HEK293 (cell line): Measurements from ENCODE around the gene CAPZA3.

Experiments used
- CTCF ChIA-PET: fragments of 350-600 bp; formaldehyde crosslinking; extraction: SDS; loops from one replicate; lab custom pipeline; 2021; ENCODE audit warnings: antibody characterized with exemption; lab: Yijun Ruan, JAX
- POLR2A ChIA-PET: fragments of 300-600 bp; formaldehyde crosslinking; extraction: SDS; loops from one replicate; lab custom pipeline; 2020; ENCODE audit warnings: antibody characterized with exemption, inconsistent platforms; lab: Yijun Ruan, JAX
- H3K27ac ChIP-seq: fragments of 200-500 bp; sonication (Bioruptor generic); 2 replicates; pipeline ENCODE4 v1.5.1; 2014; ENCODE audit warnings: low read depth, low read length, control low read depth, inconsistent platforms; ENCODE audit errors: extremely low read depth
- H3K36me3 ChIP-seq, 2 experiments: fragments of 200-500 bp in 1 of 2; sonication (Bioruptor generic) in 1 of 2; 1 replicate in 1 of 2; 2 replicates in 1 of 2; pipeline ENCODE4 v1.5.1; 2014 to 2017; ENCODE audit warnings: inconsistent platforms in 2 of 2, low read length in 2 of 2; ENCODE audit not compliant: control insufficient read depth in 2 of 2, insufficient read depth in 1 of 2
- H3K4me1 ChIP-seq: fragments of 200-500 bp; sonication (Bioruptor generic); 2 replicates; pipeline ENCODE4 v1.5.1; 2014; ENCODE audit warnings: mild to moderate bottlenecking, low read length, inconsistent platforms; ENCODE audit not compliant: control insufficient read depth, insufficient read depth
- H3K4me3 ChIP-seq: 2 replicates; pipeline ENCODE4 v1.5.1; 2011; ENCODE audit warnings: low read depth, mild to moderate bottlenecking, control low read depth, low read length, moderate library complexity
- H3K9me3 ChIP-seq: fragments of 200-500 bp; sonication (Bioruptor generic); 2 replicates; pipeline ENCODE4 v1.5.1; 2014; ENCODE audit warnings: low read depth, low read length, inconsistent platforms; ENCODE audit not compliant: control insufficient read depth, insufficient read depth
- AEBP2 ChIP-seq: fragments of 450-650 bp; formaldehyde crosslinking; IDR thresholded peaks from 2 replicates; pipeline ENCODE4 v1.5.1; 2016; ENCODE audit warnings: missing biosample characterization, missing genetic modification characterization, borderline replicate concordance
- ATF2 ChIP-seq: fragments of 450-650 bp; formaldehyde crosslinking; IDR thresholded peaks from 2 replicates; pipeline ENCODE4 v1.5.1; 2016; ENCODE audit warnings: missing biosample characterization, missing genetic modification characterization, low read depth
- CTCF ChIP-seq: fragments of 450-650 bp; formaldehyde crosslinking; IDR thresholded peaks from 2 replicates; pipeline ENCODE4 v1.5.1; 2016; ENCODE audit warnings: missing biosample characterization, missing genetic modification characterization
- REPIN1 ChIP-seq: fragments of 450-650 bp; formaldehyde crosslinking; IDR thresholded peaks from 2 replicates; pipeline ENCODE4 v1.5.1; 2017; ENCODE audit warnings: missing biosample characterization, missing genetic modification characterization, low read depth
- SETDB1 ChIP-seq: IDR thresholded peaks from one replicate; pipeline ENCODE4 v1.6.1; 2017; ENCODE audit warnings: mild to moderate bottlenecking, low read length, moderate library complexity, mixed read lengths; ENCODE audit not compliant: insufficient read length
- WT1 ChIP-seq: fragments of 450-650 bp; formaldehyde crosslinking; IDR thresholded peaks from 2 replicates; pipeline ENCODE4 v1.5.1; 2016; ENCODE audit warnings: missing biosample characterization, missing genetic modification characterization
- YY2 ChIP-seq: fragments of 450-650 bp; formaldehyde crosslinking; IDR thresholded peaks from 2 replicates; pipeline ENCODE4 v1.5.1; 2016; ENCODE audit warnings: missing biosample characterization, missing genetic modification characterization
- ZBTB17 ChIP-seq: fragments of 450-650 bp; formaldehyde crosslinking; IDR thresholded peaks from 2 replicates; pipeline ENCODE4 v1.5.1; 2016; ENCODE audit warnings: missing biosample characterization, missing genetic modification characterization
- ZBTB49 ChIP-seq: fragments of 450-650 bp; formaldehyde crosslinking; IDR thresholded peaks from 2 replicates; pipeline ENCODE4 v1.5.1; 2016; ENCODE audit warnings: missing biosample characterization, missing genetic modification characterization, low read depth
- ZBTB8A ChIP-seq: fragments of 450-650 bp; formaldehyde crosslinking; IDR thresholded peaks from 2 replicates; pipeline ENCODE4 v1.5.1; 2016; ENCODE audit warnings: missing biosample characterization, missing genetic modification characterization
- ZNF114 ChIP-seq: fragments of 450-650 bp; formaldehyde crosslinking; IDR thresholded peaks from 2 replicates; pipeline ENCODE4 v1.5.0; 2017; ENCODE audit warnings: missing biosample characterization, missing genetic modification characterization
- ZNF16 ChIP-seq: fragments of 450-650 bp; formaldehyde crosslinking; IDR thresholded peaks from 2 replicates; pipeline ENCODE4 v1.5.1; 2016; ENCODE audit warnings: low read depth, missing biosample characterization, missing genetic modification characterization
- ZNF184 ChIP-seq: fragments of 450-650 bp; IDR thresholded peaks from 2 replicates; pipeline ENCODE4 v1.5.1; 2018; ENCODE audit warnings: missing biosample characterization, mild to moderate bottlenecking, missing genetic modification characterization
- ZNF202 ChIP-seq: fragments of 450-650 bp; formaldehyde crosslinking; IDR thresholded peaks from 2 replicates; pipeline ENCODE4 v1.5.1; 2016; ENCODE audit warnings: missing biosample characterization, missing genetic modification characterization, borderline replicate concordance
- ZNF223 ChIP-seq: fragments of 450-650 bp; formaldehyde crosslinking; IDR thresholded peaks from 2 replicates; pipeline ENCODE4 v1.5.1; 2016; ENCODE audit warnings: missing biosample characterization, missing genetic modification characterization
- ZNF302 ChIP-seq: fragments of 450-650 bp; formaldehyde crosslinking; IDR thresholded peaks from 2 replicates; pipeline ENCODE4 v1.5.1; 2016; ENCODE audit warnings: missing biosample characterization, missing genetic modification characterization, low read depth
- ZNF341 ChIP-seq: fragments of 450-650 bp; formaldehyde crosslinking; IDR thresholded peaks from 2 replicates; pipeline ENCODE4; 2016; ENCODE audit warnings: low read depth, missing biosample characterization, missing genetic modification characterization
- ZNF501 ChIP-seq: fragments of 450-650 bp; formaldehyde crosslinking; IDR thresholded peaks from 2 replicates; pipeline ENCODE4 v1.5.1; 2016; ENCODE audit warnings: missing biosample characterization, missing genetic modification characterization
- ZNF521 ChIP-seq: fragments of 450-650 bp; formaldehyde crosslinking; IDR thresholded peaks from 2 replicates; pipeline ENCODE4 v1.5.1; 2017; ENCODE audit warnings: missing biosample characterization, mild to moderate bottlenecking, missing genetic modification characterization
- ZNF624 ChIP-seq: fragments of 450-650 bp; formaldehyde crosslinking; IDR thresholded peaks from 2 replicates; pipeline ENCODE4 v1.5.1; 2017; ENCODE audit warnings: missing biosample characterization, missing genetic modification characterization
- ZNF660 ChIP-seq: fragments of 450-650 bp; IDR thresholded peaks from 2 replicates; pipeline ENCODE4 v1.5.1; 2018; ENCODE audit warnings: missing biosample characterization, mild to moderate bottlenecking, missing genetic modification characterization
- ZNF707 ChIP-seq: fragments of 450-650 bp; formaldehyde crosslinking; IDR thresholded peaks from 2 replicates; pipeline ENCODE4 v1.5.1; 2016; ENCODE audit warnings: missing biosample characterization, missing genetic modification characterization
- ZNF768 ChIP-seq: fragments of 450-650 bp; formaldehyde crosslinking; IDR thresholded peaks from 2 replicates; pipeline ENCODE4 v1.5.1; 2018; ENCODE audit warnings: missing biosample characterization, mild to moderate bottlenecking, missing genetic modification characterization
- ZNF792 ChIP-seq: fragments of 450-650 bp; formaldehyde crosslinking; IDR thresholded peaks from 2 replicates; pipeline ENCODE4 v1.5.1; 2016; ENCODE audit warnings: missing biosample characterization, missing genetic modification characterization

CAPZA3 gene

GRCh38 chr12:18703911-18704310, 34.0 kb upstream of the CAPZA3 start:
- CTCF ChIA-PET = no interaction called here
- Histone ChIP-seq H3K9me3 (no peaks in the 10 kb centered on the region), H3K4me1 (no peaks in the 10 kb centered on the region), H3K27ac (no peak overlapping the region), H3K4me3 (no peak overlapping the region), H3K36me3 (no peaks in the 10 kb centered on the region)
- TF ChIP-seq ZNF660 (no peak), REPIN1 (tag by site-specific recombination) (no peak)
- TF ChIP-seq, all 188 proteins: peak for 0
- POLR2A ChIA-PET = no interaction called here

- peak; percentile 41 for TF ChIP-seq SETDB1
- TF ChIP-seq ZNF114 = no peak
- TF ChIP-seq ZNF302 = no peak
- TF ChIP-seq, all 188 proteins: peak for 1
- CTCF ChIA-PET = no interaction called here
- Histone ChIP-seq H3K4me1 (no peaks in the 10 kb centered on the region), H3K27ac (no peak overlapping the region), H3K36me3 (no peaks in the 10 kb centered on the region), H3K9me3 (no peaks in the 10 kb centered on the region), H3K4me3 (no peak overlapping the region)
- POLR2A ChIA-PET = no interaction called here
These were observed 31.1 kb upstream of the CAPZA3 start for GRCh38 chr12:18706798-18707197.

- no peak for TF ChIP-seq ATF2 (tag by site-specific recombination)
- TF ChIP-seq ZBTB17 = no peak
- TF ChIP-seq ZNF223 = no peak
- no peak for TF ChIP-seq CTCF (tag by site-specific recombination)
- TF ChIP-seq AEBP2 = no peak
- no peak for TF ChIP-seq YY2
- no peak for TF ChIP-seq ZNF707 (tag by site-specific recombination)
- TF ChIP-seq ZNF501 (tag by site-specific recombination) = no peak
- TF ChIP-seq ZNF184 (tag by site-specific recombination) = no peak
- TF ChIP-seq WT1 (tag by site-specific recombination) = no peak
- TF ChIP-seq ZNF341 (tag by site-specific recombination) = no peak
- no peak for TF ChIP-seq ZNF768 (tag by site-specific recombination)
- TF ChIP-seq ZNF521 = no peak
- TF ChIP-seq ZNF16 (tag by site-specific recombination) = no peak
- no peak for TF ChIP-seq ZNF792 (tag by site-specific recombination)
- no peak for TF ChIP-seq ZBTB49
- no peak for TF ChIP-seq ZBTB8A
- TF ChIP-seq ZNF202 (tag by site-specific recombination) = no peak
- no peak for TF ChIP-seq ZNF624 (tag by site-specific recombination)
- TF ChIP-seq, all 188 proteins: peak for 0
- CTCF ChIA-PET = no interaction called here
- POLR2A ChIA-PET = no interaction called here
- H3K4me1 ChIP-seq = no peaks in the 10 kb centered on the region
- no peak overlapping the region for H3K4me3 ChIP-seq
- H3K27ac ChIP-seq = no peak overlapping the region
- no peaks in the 10 kb centered on the region for H3K9me3 ChIP-seq
- H3K36me3 ChIP-seq = no peaks in the 10 kb centered on the region
These were observed 21.7 kb upstream of the CAPZA3 start for GRCh38 chr12:18716236-18716635.
